Measurements from ENCODE around the gene AGFG2. TPM values are rescaled to one million over a fixed set of nuclear protein-coding genes. Genes with fewer than 3 reads are reported as not detected.

Gene AGFG2
- total and polyA plus RNA-seq, 2 of the 13 experiments (the other 11 are each of a cell fraction or from before 2014, with no cell fraction given): 125 to 132 TPM

DNA sequence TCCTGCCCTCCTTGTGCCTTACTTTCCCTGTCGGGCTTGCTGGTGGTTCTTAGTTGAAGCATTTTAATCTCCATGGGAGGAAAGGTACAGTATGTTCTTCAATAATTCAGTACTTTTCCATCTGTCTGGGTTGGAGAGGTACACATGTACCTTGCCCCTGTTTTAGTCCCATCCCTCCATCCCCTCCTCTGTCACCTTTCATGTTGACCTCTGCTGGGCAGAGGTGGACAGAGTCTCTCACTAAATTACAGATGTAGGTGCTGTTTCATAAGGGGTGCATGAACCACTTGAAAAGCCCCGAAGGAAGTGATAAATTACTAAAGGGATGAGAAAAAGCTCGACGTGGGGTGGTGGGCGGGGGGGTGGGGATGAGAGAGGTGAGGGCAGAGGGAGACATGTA lies 5.4 kb downstream of the AGFG2 start (continued):
- TF ChIP-seq, protein P1, sequence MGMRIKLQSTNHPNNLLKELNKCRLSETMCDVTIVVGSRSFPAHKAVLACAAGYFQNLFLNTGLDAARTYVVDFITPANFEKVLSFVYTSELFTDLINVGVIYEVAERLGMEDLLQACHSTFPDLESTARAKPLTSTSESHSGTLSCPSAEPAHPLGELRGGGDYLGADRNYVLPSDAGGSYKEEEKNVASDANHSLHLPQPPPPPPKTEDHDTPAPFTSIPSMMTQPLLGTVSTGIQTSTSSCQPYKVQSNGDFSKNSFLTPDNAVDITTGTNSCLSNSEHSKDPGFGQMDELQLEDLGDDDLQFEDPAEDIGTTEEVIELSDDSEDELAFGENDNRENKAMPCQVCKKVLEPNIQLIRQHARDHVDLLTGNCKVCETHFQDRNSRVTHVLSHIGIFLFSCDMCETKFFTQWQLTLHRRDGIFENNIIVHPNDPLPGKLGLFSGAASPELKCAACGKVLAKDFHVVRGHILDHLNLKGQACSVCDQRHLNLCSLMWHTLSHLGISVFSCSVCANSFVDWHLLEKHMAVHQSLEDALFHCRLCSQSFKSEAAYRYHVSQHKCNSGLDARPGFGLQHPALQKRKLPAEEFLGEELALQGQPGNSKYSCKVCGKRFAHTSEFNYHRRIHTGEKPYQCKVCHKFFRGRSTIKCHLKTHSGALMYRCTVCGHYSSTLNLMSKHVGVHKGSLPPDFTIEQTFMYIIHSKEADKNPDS (CRISPR knock-in tag; IDR thresholded peaks at IDR 0.05): no peak
- no peak for TF ChIP-seq ZNF850 (CRISPR knock-in tag; conservative IDR thresholded peaks at IDR 0.05)
- TF ChIP-seq BHLHE40 (IDR thresholded peaks at IDR 0.05; ENCODE audit: low read length): no peak
- TF ChIP-seq, protein P2, sequence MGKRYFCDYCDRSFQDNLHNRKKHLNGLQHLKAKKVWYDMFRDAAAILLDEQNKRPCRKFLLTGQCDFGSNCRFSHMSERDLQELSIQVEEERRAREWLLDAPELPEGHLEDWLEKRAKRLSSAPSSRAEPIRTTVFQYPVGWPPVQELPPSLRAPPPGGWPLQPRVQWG (CRISPR knock-in tag; IDR thresholded peaks at IDR 0.05; ENCODE audit: borderline replicate concordance, low read depth): no peak
- TF ChIP-seq, protein P3, sequence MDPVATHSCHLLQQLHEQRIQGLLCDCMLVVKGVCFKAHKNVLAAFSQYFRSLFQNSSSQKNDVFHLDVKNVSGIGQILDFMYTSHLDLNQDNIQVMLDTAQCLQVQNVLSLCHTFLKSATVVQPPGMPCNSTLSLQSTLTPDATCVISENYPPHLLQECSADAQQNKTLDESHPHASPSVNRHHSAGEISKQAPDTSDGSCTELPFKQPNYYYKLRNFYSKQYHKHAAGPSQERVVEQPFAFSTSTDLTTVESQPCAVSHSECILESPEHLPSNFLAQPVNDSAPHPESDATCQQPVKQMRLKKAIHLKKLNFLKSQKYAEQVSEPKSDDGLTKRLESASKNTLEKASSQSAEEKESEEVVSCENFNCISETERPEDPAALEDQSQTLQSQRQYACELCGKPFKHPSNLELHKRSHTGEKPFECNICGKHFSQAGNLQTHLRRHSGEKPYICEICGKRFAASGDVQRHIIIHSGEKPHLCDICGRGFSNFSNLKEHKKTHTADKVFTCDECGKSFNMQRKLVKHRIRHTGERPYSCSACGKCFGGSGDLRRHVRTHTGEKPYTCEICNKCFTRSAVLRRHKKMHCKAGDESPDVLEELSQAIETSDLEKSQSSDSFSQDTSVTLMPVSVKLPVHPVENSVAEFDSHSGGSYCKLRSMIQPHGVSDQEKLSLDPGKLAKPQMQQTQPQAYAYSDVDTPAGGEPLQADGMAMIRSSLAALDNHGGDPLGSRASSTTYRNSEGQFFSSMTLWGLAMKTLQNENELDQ (CRISPR knock-in tag; IDR thresholded peaks at IDR 0.05; ENCODE audit: borderline replicate concordance): no peak
- no peak for TF ChIP-seq TP53 (CRISPR knock-in tag; conservative IDR thresholded peaks at IDR 0.05)
- 0 out of 2 replicates have a peak, but pooled peaks have one; percentile 51 for TF ChIP-seq ZSCAN21 (CRISPR knock-in tag; IDR thresholded peaks at IDR 0.05; ENCODE audit: borderline replicate concordance)
- TF ChIP-seq, protein P4, sequence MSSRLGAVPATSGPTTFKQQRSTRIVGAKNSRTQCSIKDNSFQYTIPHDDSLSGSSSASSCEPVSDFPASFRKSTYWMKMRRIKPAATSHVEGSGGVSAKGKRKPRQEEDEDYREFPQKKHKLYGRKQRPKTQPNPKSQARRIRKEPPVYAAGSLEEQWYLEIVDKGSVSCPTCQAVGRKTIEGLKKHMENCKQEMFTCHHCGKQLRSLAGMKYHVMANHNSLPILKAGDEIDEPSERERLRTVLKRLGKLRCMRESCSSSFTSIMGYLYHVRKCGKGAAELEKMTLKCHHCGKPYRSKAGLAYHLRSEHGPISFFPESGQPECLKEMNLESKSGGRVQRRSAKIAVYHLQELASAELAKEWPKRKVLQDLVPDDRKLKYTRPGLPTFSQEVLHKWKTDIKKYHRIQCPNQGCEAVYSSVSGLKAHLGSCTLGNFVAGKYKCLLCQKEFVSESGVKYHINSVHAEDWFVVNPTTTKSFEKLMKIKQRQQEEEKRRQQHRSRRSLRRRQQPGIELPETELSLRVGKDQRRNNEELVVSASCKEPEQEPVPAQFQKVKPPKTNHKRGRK (CRISPR knock-in tag; IDR thresholded peaks at IDR 0.05): no peak
- TF ChIP-seq MED13 (CRISPR knock-in tag; IDR thresholded peaks at IDR 0.05): 0 out of 2 replicates have a peak, but pooled peaks have one; percentile 41
- peak; percentile 59; the same call in 1 of the 2 replicates for TF ChIP-seq PHF21A (CRISPR knock-in tag; IDR thresholded peaks at IDR 0.05)
- no peak for TF ChIP-seq NR2C2 (CRISPR knock-in tag; IDR thresholded peaks at IDR 0.05; ENCODE audit: borderline replicate concordance)
- TF ChIP-seq, protein P5, sequence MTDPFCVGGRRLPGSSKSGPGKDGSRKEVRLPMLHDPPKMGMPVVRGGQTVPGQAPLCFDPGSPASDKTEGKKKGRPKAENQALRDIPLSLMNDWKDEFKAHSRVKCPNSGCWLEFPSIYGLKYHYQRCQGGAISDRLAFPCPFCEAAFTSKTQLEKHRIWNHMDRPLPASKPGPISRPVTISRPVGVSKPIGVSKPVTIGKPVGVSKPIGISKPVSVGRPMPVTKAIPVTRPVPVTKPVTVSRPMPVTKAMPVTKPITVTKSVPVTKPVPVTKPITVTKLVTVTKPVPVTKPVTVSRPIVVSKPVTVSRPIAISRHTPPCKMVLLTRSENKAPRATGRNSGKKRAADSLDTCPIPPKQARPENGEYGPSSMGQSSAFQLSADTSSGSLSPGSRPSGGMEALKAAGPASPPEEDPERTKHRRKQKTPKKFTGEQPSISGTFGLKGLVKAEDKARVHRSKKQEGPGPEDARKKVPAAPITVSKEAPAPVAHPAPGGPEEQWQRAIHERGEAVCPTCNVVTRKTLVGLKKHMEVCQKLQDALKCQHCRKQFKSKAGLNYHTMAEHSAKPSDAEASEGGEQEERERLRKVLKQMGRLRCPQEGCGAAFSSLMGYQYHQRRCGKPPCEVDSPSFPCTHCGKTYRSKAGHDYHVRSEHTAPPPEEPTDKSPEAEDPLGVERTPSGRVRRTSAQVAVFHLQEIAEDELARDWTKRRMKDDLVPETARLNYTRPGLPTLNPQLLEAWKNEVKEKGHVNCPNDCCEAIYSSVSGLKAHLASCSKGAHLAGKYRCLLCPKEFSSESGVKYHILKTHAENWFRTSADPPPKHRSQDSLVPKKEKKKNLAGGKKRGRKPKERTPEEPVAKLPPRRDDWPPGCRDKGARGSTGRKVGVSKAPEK (CRISPR knock-in tag; IDR thresholded peaks at IDR 0.05; ENCODE audit: borderline replicate concordance): no peak
- no peak for TF ChIP-seq TOPORS (CRISPR knock-in tag; IDR thresholded peaks at IDR 0.05)
- TF ChIP-seq ZNF263 (CRISPR knock-in tag; IDR thresholded peaks at IDR 0.05): no peak
- TF ChIP-seq TEAD3 (CRISPR knock-in tag; optimal IDR thresholded peaks at IDR 0.05; ENCODE audit: borderline replicate concordance): no peak
- TF ChIP-seq ZNF614 (CRISPR knock-in tag; IDR thresholded peaks at IDR 0.05; ENCODE audit: borderline replicate concordance): no peak; the same call in 1 of the 2 replicates
- TF ChIP-seq, protein P6, sequence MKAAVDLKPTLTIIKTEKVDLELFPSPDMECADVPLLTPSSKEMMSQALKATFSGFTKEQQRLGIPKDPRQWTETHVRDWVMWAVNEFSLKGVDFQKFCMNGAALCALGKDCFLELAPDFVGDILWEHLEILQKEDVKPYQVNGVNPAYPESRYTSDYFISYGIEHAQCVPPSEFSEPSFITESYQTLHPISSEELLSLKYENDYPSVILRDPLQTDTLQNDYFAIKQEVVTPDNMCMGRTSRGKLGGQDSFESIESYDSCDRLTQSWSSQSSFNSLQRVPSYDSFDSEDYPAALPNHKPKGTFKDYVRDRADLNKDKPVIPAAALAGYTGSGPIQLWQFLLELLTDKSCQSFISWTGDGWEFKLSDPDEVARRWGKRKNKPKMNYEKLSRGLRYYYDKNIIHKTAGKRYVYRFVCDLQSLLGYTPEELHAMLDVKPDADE (CRISPR knock-in tag; IDR thresholded peaks at IDR 0.05): no peak
- TF ChIP-seq POLR2AphosphoS5 (IDR thresholded peaks at IDR 0.05; ENCODE audit: low read depth, low read length): peak; percentile 45
- no peak for TF ChIP-seq ZBTB7A (CRISPR knock-in tag; IDR thresholded peaks at IDR 0.05)
- TF ChIP-seq MATR3 (CRISPR knock-in tag; IDR thresholded peaks at IDR 0.05): no peak
- no peak for TF ChIP-seq STAT5B (CRISPR knock-in tag; IDR thresholded peaks at IDR 0.05)
